D341Med (cell line): ENCODE data around the gene ACYP1.

ENCODE experiments used
- DNase-seq: peaks from one replicate; pipeline ENCODE4 v3.0.0; 2012; ENCODE audit warnings: low spot score

Gene ACYP1

GRCh38 chr14:75040507-75040906 is 23.3 kb downstream of the ACYP1 start:
- no peak for DNase-seq

GRCh38 chr14:75032939-75033338 is 30.9 kb downstream of the ACYP1 start:
- DNase-seq = no peak

GRCh38 chr14:75030147-75030546 is 33.7 kb downstream of the ACYP1 start:
- DNase-seq = no peak

- DNase-seq = no peak
Observed at GRCh38 chr14:75025876-75026275, 37.9 kb downstream of the ACYP1 start.

- no peak for DNase-seq
Observed at GRCh38 chr14:75025082-75025481, 38.7 kb downstream of the ACYP1 start.

GRCh38 chr14:75023108-75023507 is 40.7 kb downstream of the ACYP1 start:
- DNase-seq = no peak

- DNase-seq = peak; percentile 60
Observed at GRCh38 chr14:75022655-75023054, 41.2 kb downstream of the ACYP1 start.

GRCh38 chr14:75018694-75019093 is 45.1 kb downstream of the ACYP1 start:
- DNase-seq = no peak

GRCh38 chr14:75016815-75017214 is 47.0 kb downstream of the ACYP1 start:
- no peak for DNase-seq

GRCh38 chr14:75015496-75015895 is 48.3 kb downstream of the ACYP1 start:
- no peak for DNase-seq

- DNase-seq = no peak
Observed at GRCh38 chr14:75013290-75013689, 50.5 kb downstream of the ACYP1 start.

GRCh38 chr14:75011356-75011994 is 52.3 kb downstream of the ACYP1 start:
- no peak for DNase-seq

- DNase-seq = no peak
Observed at GRCh38 chr14:75010472-75011093, 53.2 kb downstream of the ACYP1 start.

- no peak for DNase-seq
Observed at GRCh38 chr14:75009176-75009575, 54.6 kb downstream of the ACYP1 start.

GRCh38 chr14:75005357-75005756 is 58.5 kb downstream of the ACYP1 start:
- DNase-seq = no peak

GRCh38 chr14:75003250-75004027 is 60.4 kb downstream of the ACYP1 start:
- no peak for DNase-seq
